Measurements from ENCODE around the gene HARBI1. TPM values are rescaled to one million over a fixed set of nuclear protein-coding genes. Genes with fewer than 3 reads are reported as not detected.

HARBI1 gene
- total and polyA plus RNA-seq, 2 of the 4 experiments (the other 2 are of a cell fraction) = 2.7 to 5.2 TPM

- DNase-seq (no peak), ATAC-seq (ENCODE audit: low read depth) (no peak)
- intact Hi-C loops (cut with micrococcal nuclease) = no loop called here
- H4K8ac ChIP-seq (ENCODE audit: low read depth in 2 of 2, low read length in 2 of 2) = no peak overlapping the region
- H3K9ac ChIP-seq (ENCODE audit: low read depth, low read length) = no peak overlapping the region
- H4K5ac ChIP-seq (ENCODE audit: low read depth, low read length) = no peak overlapping the region
- H3K27ac ChIP-seq (ENCODE audit: insufficient read depth, low read length) = no peak overlapping the region
- H3K4me2 ChIP-seq (ENCODE audit: low read depth, low read length) = no peak overlapping the region
- no peak overlapping the region for H3K4me3 ChIP-seq (ENCODE audit: insufficient read depth, low read depth, low read length)
- H3K14ac ChIP-seq (replicated peaks; ENCODE audit: low read depth, low read length) = no peak overlapping the region
- ChIA-PET CTCF (interaction anchor here (0.7 kb wide), 1 partner anchor 11 kb away, joined by 5 read pairs; no protein-coding TSS in a partner anchor), POLR2A (ENCODE audit: unreplicated experiment) (no interaction called here)
- H2AK9ac ChIP-seq (replicated peaks; ENCODE audit: low read depth, low read length, poor library complexity) = no peak overlapping the region
- no peak overlapping the region for H3K18ac ChIP-seq (ENCODE audit: low read depth, low read length)
- 0 out of 2 replicates have a peak, but pooled peaks cover 2% of the 10 kb centered on the region for H3K4me1 ChIP-seq (ENCODE audit: control insufficient read depth, insufficient read depth, low read length)
- H2AFZ ChIP-seq (replicated peaks; ENCODE audit: low read length, poor library complexity) = no peak overlapping the region
- H3K79me1 ChIP-seq (ENCODE audit: low read depth in 1 of 2, low read length in 2 of 2) = peaks cover 6 to 57% of the 10 kb centered on the region in 2 experiments
- H3K4ac ChIP-seq (ENCODE audit: low read depth, low read length) = no peak overlapping the region
- H2BK20ac ChIP-seq (ENCODE audit: low read depth, low read length) = no peak overlapping the region
- in situ Hi-C loops (cut with MboI; ENCODE audit: low sequenced_read_pairs) = no loop called here
- no CpG with 5 or more reads among the region's 2 CpGs for WGBS, 2 experiments (ENCODE audit: extremely low coverage in 2 of 2, insufficient read length in 1 of 2)
- H4K20me1 ChIP-seq (ENCODE audit: insufficient read depth, low read length) = peaks cover 13% of the 10 kb centered on the region
- H2BK5ac ChIP-seq (ENCODE audit: low read depth, low read length, poor library complexity, severe bottlenecking) = no peak overlapping the region
- TF ChIP-seq FOS (IDR thresholded peaks at IDR 0.05; ENCODE audit: low read depth, low read length) = no peak
- no peak for TF ChIP-seq MAFK (IDR thresholded peaks at IDR 0.05; ENCODE audit: low read depth, low read length)
- no peak for TF ChIP-seq RAD21 (IDR thresholded peaks at IDR 0.05; ENCODE audit: low read length)
- TF ChIP-seq SMC3 (IDR thresholded peaks at IDR 0.05; ENCODE audit: low read depth, low read length) = no peak
- no peak for TF ChIP-seq MAZ (IDR thresholded peaks at IDR 0.05; ENCODE audit: borderline replicate concordance, low read depth, low read length)
- no peak for TF ChIP-seq ELK1 (IDR thresholded peaks at IDR 0.05; ENCODE audit: borderline replicate concordance, low read depth, low read length)
- TF ChIP-seq RFX5 (IDR thresholded peaks at IDR 0.05; ENCODE audit: low read depth, low read length) = no peak
- no peak for TF ChIP-seq CEBPB (IDR thresholded peaks at IDR 0.05; ENCODE audit: low read depth, low read length)
- no peak overlapping the region for H3K56ac ChIP-seq (ENCODE audit: extremely low read depth, insufficient read depth, low read length)
- no peak overlapping the region for H2AK5ac ChIP-seq (ENCODE audit: low read depth, low read length)
- BruUV-seq (replicated peaks) = no TSS peak
- no peak overlapping the region for H2BK120ac ChIP-seq (ENCODE audit: low read depth, low read length)
- 0 out of 2 replicates have a peak, but pooled peaks cover 2% of the 10 kb centered on the region for H3K36me3 ChIP-seq (ENCODE audit: control insufficient read depth, insufficient read depth, low read length)
- H3K9me1 ChIP-seq (ENCODE audit: insufficient read depth, low read length) = peaks cover under 1% of the 10 kb centered on the region; the same call in 1 of the 2 replicates
- no peaks in the 10 kb centered on the region for H3K27me3 ChIP-seq (ENCODE audit: control insufficient read depth, insufficient read depth, low read length)
- no peak overlapping the region for H4K91ac ChIP-seq (ENCODE audit: insufficient read depth, low read depth, low read length)
- no peak overlapping the region for H3K23ac ChIP-seq (ENCODE audit: low read depth, low read length)
- dilution Hi-C loops (cut with HindIII; ENCODE audit: low sequenced_read_pairs, unreplicated experiment) = no loop called here
- no peaks in the 10 kb centered on the region for H3K9me3 ChIP-seq (ENCODE audit: control insufficient read depth, insufficient read depth, low read length)
- no peak overlapping the region for H2BK15ac ChIP-seq (ENCODE audit: low read depth, low read length)
These were observed 46.1 kb downstream of the HARBI1 start for GRCh38 chr11:46570790-46571398.

Measured in IMR-90 (cell line).